Vagina (tissue), 2 donors: Measurements from ENCODE around the gene TXLNA. TPM values are rescaled to one million over a fixed set of nuclear protein-coding genes. Genes with fewer than 3 reads are reported as not detected.

Experiments
- DNase-seq, 2 donors: peaks; one replicate each; pipeline ENCODE4 v3.0.0-alpha.2; 2017; ENCODE audit errors: extremely low spot score in 2 of 2
- H3K27ac ChIP-seq: fragments of 200-600 bp; sonication (generic); one replicate; pipeline ENCODE4 v1.5.1; 2019
- H3K27me3 ChIP-seq: fragments of 200-600 bp; sonication (generic); one replicate; pipeline ENCODE4 v1.5.1; 2019
- H3K36me3 ChIP-seq, 2 donors: fragments of 200-600 bp; sonication (generic); one replicate each; pipeline ENCODE4 v1.5.1; 2017 to 2019
- H3K4me1 ChIP-seq: fragments of 200-600 bp; sonication (generic); one replicate; pipeline ENCODE4 v1.5.1; 2019
- H3K4me3 ChIP-seq, 2 donors: fragments of 200-600 bp; sonication (generic); 1 replicate in 1 of 2; 2 replicates in 1 of 2; pipeline ENCODE4 v1.5.1; 2016 to 2019
- H3K9me3 ChIP-seq: fragments of 200-600 bp; sonication (generic); one replicate; pipeline ENCODE4 v1.5.1; 2019
- POLR2A ChIP-seq, 2 donors: fragments of 450-650 bp; IDR thresholded peaks; one replicate each; pipeline ENCODE4 v1.6.1; 2017; ENCODE audit warnings: antibody characterized with exemption in 2 of 2, mild to moderate bottlenecking in 2 of 2, moderate library complexity in 2 of 2
- POLR2AphosphoS5 ChIP-seq, 2 donors: sonication (generic); formaldehyde crosslinking; IDR thresholded peaks; one replicate each; pipeline ENCODE4 v1.9.0; 2017; ENCODE audit warnings: antibody characterized with exemption in 2 of 2, mild to moderate bottlenecking in 2 of 2, low read depth in 1 of 2; ENCODE audit not compliant: insufficient read depth in 1 of 2
- intact Hi-C: fragments of 100-400 bp; cut with DNase I; formaldehyde crosslinking; loops from one replicate; pipeline ENCODE4 v1.15.1; 2023
- total RNA-seq: library from RNA; depleted of rRNA; stranded (reverse); fragments of >200 nt; gene quantifications from one replicate; pipeline ENCODE4 v1.2.3, GENCODE V29; 2016
- TF ChIP-seq, protein P1 (sequence below), 3 experiments: fragments of 450-650 bp in 2 of 3; fragments of 200-600 bp in 1 of 3; sonication (generic) in 1 of 3; IDR thresholded peaks; one replicate each; pipeline ENCODE4 v1.5.1; 2017 to 2019; ENCODE audit warnings: antibody characterized with exemption in 3 of 3, mild to moderate bottlenecking in 2 of 3, moderate library complexity in 2 of 3

TXLNA gene
- total RNA-seq, 1 donor from 2014 or later: 45.7 TPM

DNA sequence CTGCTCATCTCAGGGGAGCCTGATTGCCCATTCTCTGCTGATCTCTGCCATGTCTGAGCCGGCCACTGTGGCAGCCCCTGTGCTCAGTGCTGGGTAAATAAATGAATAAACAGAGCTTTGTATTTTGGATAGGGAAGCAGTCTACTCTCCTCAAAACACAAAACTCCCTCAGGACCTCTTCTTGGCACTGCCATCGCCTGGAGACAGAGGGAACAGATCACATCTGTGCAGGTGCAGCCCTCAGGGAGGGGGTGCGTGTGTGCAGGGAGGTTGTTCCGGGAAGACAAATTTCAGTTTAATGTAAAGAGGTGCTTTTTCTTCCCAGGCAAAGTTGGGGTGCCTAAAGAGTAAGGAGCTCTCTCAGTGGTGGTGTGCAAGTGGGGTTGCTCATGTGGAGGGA lies 59.9 kb downstream of the TXLNA start:
- intact Hi-C loops: no loop called here
- Histone ChIP-seq H3K9me3 (no peaks in the 10 kb centered on the region), H3K36me3 (no peaks in the 10 kb centered on the region), H3K4me3 (peak overlapping the region; percentile 77 to 80), H3K4me1 (peaks cover 39% of the 10 kb centered on the region), H3K27ac (peak overlapping the region; percentile 89), H3K27me3 (no peaks in the 10 kb centered on the region)
- no peak for TF ChIP-seq POLR2AphosphoS5 (IDR thresholded peaks at IDR 0.05; ENCODE audit: insufficient read depth in 1 of 2, low read depth in 1 of 2)
- TF ChIP-seq, protein P1, sequence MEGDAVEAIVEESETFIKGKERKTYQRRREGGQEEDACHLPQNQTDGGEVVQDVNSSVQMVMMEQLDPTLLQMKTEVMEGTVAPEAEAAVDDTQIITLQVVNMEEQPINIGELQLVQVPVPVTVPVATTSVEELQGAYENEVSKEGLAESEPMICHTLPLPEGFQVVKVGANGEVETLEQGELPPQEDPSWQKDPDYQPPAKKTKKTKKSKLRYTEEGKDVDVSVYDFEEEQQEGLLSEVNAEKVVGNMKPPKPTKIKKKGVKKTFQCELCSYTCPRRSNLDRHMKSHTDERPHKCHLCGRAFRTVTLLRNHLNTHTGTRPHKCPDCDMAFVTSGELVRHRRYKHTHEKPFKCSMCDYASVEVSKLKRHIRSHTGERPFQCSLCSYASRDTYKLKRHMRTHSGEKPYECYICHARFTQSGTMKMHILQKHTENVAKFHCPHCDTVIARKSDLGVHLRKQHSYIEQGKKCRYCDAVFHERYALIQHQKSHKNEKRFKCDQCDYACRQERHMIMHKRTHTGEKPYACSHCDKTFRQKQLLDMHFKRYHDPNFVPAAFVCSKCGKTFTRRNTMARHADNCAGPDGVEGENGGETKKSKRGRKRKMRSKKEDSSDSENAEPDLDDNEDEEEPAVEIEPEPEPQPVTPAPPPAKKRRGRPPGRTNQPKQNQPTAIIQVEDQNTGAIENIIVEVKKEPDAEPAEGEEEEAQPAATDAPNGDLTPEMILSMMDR (IDR thresholded peaks at IDR 0.05): no peak
- TF ChIP-seq POLR2A (IDR thresholded peaks at IDR 0.05): no peak
- DNase-seq: no peak

DNA sequence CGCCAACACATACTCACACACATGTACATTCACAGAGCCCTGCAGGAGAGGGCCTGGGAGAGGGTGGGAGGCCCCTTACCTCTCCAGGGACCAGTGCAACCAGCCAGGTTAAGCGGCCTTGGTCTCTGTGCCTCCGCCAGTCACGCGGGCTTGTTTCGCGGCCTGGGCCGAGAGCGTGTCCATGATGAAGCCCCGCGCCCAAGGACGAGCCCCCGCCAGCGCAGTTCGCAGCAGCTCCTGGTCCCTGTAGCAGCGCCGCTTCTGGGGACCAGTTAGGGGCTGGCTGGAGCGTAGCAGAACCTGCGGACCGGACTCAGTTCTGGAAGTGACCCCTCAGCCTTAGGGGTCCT lies 60.3 kb downstream of the TXLNA start:
- intact Hi-C loops: loop anchor here (2.0 kb wide), 1 partner anchor 39 kb away; the partner anchor contains the start of gene CCDC28B
- H3K9me3 ChIP-seq: no peaks in the 10 kb centered on the region
- no peak for DNase-seq
- H3K36me3 ChIP-seq: no peaks in the 10 kb centered on the region
- TF ChIP-seq, protein P1 (IDR thresholded peaks at IDR 0.05): no peak
- TF ChIP-seq POLR2AphosphoS5 (IDR thresholded peaks at IDR 0.05; ENCODE audit: insufficient read depth in 1 of 2, low read depth in 1 of 2): no peak
- no peak for TF ChIP-seq POLR2A (IDR thresholded peaks at IDR 0.05)
- H3K27me3 ChIP-seq: no peaks in the 10 kb centered on the region
- H3K4me3 ChIP-seq: peak overlapping the region; percentile 77 to 80
- H3K4me1 ChIP-seq: peaks cover 39% of the 10 kb centered on the region
- peak overlapping the region; percentile 89 for H3K27ac ChIP-seq

DNA sequence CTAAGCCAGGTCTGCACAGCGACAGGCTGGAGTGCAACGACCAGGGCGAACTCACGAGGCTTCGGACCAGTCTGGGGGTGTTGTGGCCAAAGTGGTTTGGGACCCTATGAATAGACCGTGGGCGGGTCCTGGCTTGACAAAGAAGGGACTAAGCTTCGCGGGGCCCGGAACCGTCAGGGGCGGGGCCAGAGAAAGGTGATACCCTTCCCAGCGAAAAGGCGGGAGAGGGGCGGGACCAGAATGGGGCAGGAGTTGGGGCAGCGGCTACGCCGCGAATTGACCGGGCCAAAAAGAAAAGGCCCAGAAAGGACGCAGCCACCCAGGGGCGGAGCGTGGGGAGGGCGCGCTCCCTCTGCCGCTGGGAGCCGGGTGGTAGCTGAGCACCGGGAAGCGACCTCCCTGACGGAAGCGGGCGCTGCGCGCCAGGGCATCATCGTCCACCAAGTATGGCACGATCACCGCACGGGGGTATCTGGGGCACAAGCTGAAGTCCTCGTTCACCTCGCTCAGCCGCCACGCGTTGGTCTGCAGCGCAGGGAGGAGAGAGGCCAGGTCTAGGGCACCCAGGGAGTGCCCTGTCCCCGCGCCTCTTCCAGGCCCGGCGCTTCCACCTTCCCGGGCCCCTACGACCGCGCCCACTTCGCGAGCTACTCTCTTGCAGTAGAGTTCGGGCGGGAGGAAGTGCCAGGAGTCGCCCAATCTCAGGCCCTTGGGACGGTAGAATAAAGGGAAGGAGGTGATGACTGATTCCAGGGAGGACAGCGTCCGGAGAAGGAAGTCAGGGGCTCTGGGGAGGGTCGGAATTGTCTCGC lies 60.9 kb downstream of the TXLNA start:
- H3K9me3 ChIP-seq: no peaks in the 10 kb centered on the region
- intact Hi-C loops: loop anchor here (2.0 kb wide), 1 partner anchor 40 kb away; the partner anchor contains the start of gene CCDC28B
- TF ChIP-seq POLR2AphosphoS5 (IDR thresholded peaks at IDR 0.05; ENCODE audit: insufficient read depth in 1 of 2, low read depth in 1 of 2) (peak; percentile 50 to 93), POLR2A (IDR thresholded peaks at IDR 0.05) (peak in 1 of 2 donors; percentile 68)
- TF ChIP-seq, protein P1 (IDR thresholded peaks at IDR 0.05): peak in 1 of 3 experiments; percentile 23

DNA sequence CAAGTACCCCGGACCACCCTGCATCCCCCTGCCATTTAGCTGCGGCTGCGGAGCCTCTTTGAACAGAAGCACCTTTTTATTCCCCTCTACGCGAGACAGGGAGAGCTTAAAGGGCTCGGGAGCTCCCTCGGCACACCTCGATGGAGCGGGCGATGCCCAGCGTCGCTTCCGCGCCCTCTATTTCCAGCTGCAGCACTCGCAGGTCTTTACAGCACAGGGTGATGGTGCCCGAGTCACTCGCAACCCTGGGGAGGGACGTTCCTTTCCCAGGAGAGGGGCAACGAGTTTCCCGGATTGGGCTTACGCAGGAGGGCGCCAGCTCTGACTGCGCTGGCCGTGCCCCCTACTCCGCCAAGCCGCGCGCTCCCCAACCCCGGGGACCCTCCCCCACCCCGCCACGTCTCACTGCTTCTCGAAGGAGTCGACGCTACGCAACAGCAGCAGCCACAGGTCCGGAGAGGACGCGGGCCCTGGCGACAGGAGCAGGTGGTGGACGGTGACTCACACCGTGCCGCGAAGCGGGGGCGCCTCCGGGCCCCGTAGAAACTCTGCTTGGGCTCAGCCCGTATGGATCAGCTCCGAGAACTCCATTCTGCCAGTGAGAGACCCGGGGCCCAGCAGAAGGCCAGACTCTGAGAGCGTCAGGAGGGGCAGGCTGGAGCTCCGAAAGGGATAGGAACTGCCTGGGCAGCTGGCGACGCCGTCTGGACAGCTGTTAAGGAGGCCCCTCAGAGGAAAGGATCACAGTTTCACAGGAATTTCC lies 61.7 kb downstream of the TXLNA start:
- no peaks in the 10 kb centered on the region for H3K27me3 ChIP-seq
- H3K27ac ChIP-seq: peak overlapping the region; percentile 89
- no peaks in the 10 kb centered on the region for H3K36me3 ChIP-seq
- peak in 1 of 2 donors; percentile 88 for DNase-seq
- intact Hi-C loops: loop anchor here (2.0 kb wide), 1 partner anchor 40 kb away; the partner anchor contains the start of gene CCDC28B
- H3K9me3 ChIP-seq: no peaks in the 10 kb centered on the region
- TF ChIP-seq, protein P1 (IDR thresholded peaks at IDR 0.05): peak in 1 of 3 experiments; percentile 12
- TF ChIP-seq POLR2AphosphoS5 (IDR thresholded peaks at IDR 0.05; ENCODE audit: insufficient read depth in 1 of 2, low read depth in 1 of 2) (peak in 1 of 2 donors; percentile 42), POLR2A (IDR thresholded peaks at IDR 0.05) (no peak)
- peaks cover 39% of the 10 kb centered on the region for H3K4me1 ChIP-seq
- peak overlapping the region; percentile 77 to 80 for H3K4me3 ChIP-seq

More for the DNA sequence above, 60.9 kb downstream of the TXLNA start:
- Histone ChIP-seq H3K36me3 (no peaks in the 10 kb centered on the region), H3K4me3 (peak overlapping the region; percentile 77 to 80), H3K4me1 (peaks cover 39% of the 10 kb centered on the region), H3K27me3 (no peaks in the 10 kb centered on the region), H3K27ac (peak overlapping the region; percentile 89)
- DNase-seq: no peak
